ENCODE results near the gene ZIM2.

DNA sequence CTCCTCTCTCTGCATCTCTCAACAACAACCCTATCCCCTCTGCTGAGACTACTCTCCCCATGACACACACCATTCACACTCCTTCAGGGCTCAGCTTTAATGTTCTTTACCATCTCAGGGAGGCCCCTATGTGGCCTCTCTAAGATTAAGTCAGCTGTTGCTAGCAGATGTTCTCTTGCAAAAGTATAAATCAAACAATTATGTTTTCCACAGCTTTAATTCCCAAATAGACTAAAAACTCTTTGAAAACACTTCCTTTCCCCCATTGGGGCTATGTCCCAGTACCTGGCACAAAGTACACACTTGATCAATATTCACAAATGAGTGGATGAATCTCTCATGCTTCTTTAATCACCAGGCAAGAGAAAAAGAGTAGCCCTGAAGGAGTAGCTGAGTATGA is 5.1 kb downstream of the ZIM2 start:
- TF ChIP-seq, protein P1, sequence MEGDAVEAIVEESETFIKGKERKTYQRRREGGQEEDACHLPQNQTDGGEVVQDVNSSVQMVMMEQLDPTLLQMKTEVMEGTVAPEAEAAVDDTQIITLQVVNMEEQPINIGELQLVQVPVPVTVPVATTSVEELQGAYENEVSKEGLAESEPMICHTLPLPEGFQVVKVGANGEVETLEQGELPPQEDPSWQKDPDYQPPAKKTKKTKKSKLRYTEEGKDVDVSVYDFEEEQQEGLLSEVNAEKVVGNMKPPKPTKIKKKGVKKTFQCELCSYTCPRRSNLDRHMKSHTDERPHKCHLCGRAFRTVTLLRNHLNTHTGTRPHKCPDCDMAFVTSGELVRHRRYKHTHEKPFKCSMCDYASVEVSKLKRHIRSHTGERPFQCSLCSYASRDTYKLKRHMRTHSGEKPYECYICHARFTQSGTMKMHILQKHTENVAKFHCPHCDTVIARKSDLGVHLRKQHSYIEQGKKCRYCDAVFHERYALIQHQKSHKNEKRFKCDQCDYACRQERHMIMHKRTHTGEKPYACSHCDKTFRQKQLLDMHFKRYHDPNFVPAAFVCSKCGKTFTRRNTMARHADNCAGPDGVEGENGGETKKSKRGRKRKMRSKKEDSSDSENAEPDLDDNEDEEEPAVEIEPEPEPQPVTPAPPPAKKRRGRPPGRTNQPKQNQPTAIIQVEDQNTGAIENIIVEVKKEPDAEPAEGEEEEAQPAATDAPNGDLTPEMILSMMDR (IDR thresholded peaks at IDR 0.05), result no peak
- no peak for TF ChIP-seq EZH2 (IDR thresholded peaks at IDR 0.05; ENCODE audit: borderline replicate concordance, insufficient read depth, low read depth, low read length, poor library complexity, severe bottlenecking)
